NB4 (cell line): Measurements from ENCODE around the gene MARS1.

Experiments
- CTCF ChIP-seq: IDR thresholded peaks from one replicate; pipeline ENCODE4 v1.5.1; 2012; ENCODE audit warnings: low read depth, low read length
- MAX ChIP-seq: IDR thresholded peaks from 2 replicates; pipeline ENCODE4 v1.6.1; 2011; ENCODE audit warnings: low read depth, low read length
- MYC ChIP-seq: IDR thresholded peaks from 2 replicates; pipeline ENCODE4 v1.6.1; 2011; ENCODE audit warnings: low read depth, low read length
- POLR2A ChIP-seq: IDR thresholded peaks from 2 replicates; pipeline ENCODE4 v1.6.1; 2011; ENCODE audit warnings: mild to moderate bottlenecking; ENCODE audit not compliant: insufficient read length; ENCODE audit errors: extremely low read depth

GRCh38 chr12:57452181-57452936 is 35.5 kb upstream of the MARS1 start:
- TF ChIP-seq CTCF (no peak), POLR2A (no peak), MYC (no peak), MAX (no peak)
